ENCODE results near the gene YDJC. TPM values are rescaled to one million over a fixed set of nuclear protein-coding genes. Genes with fewer than 3 reads are reported as not detected.

The YDJC gene
- total RNA-seq (2021; fragmentation: NEBNext Ultra II Directional; extraction: Animal tissue kit (Norgen Biotek cat#: 25700)) (36.5 and 36.7 TPM in 2 replicates), polyA plus RNA-seq (2011; rRNA removed) (45.2 and 77.7 TPM in 2 replicates), polyA minus RNA-seq (2011; rRNA and poly(A)+ RNA removed) (4.1 and 7.6 TPM in 2 replicates)
- 52.3 TPM for polyA plus RNA-seq (2011; cell fraction: cytosol; rRNA removed)
- polyA plus RNA-seq (2011; cell fraction: nucleus; rRNA removed), result 67.6 TPM
- 15.0 to 30.0 TPM (median 26.4 TPM) in 4 replicates for polyA plus RNA-seq (2012, experiment 1 of 2)
- polyA plus RNA-seq (2012, experiment 2 of 2), result 25.5 TPM
- 27.5 TPM for polyA plus RNA-seq (2013, experiment 1 of 2)
- 26.7 TPM for polyA plus RNA-seq (2013, experiment 2 of 2)
- 21.9 TPM for polyA minus RNA-seq (2011; cell fraction: cytosol; rRNA and poly(A)+ RNA removed)
- polyA minus RNA-seq (2011; cell fraction: nucleus; rRNA and poly(A)+ RNA removed), result 36.6 TPM
- long read RNA-seq, experiment 1, transcript YDJC-203 (5 exons, 1,410 nt), result major isoform, 5 of 42 reads
- long read RNA-seq, experiment 1, transcript YDJC-201 (5 exons, 1,351 nt), result major isoform, 5 of 42 reads
- long read RNA-seq, experiment 1, partial matches to known transcripts, result 26 of 42 reads
- long read RNA-seq, experiment 1, other reads (novel, unspliced or antisense), result 3 of 42 reads
- long read RNA-seq, experiment 2, partial matches to known transcripts, result 1 of 1 reads
- long read RNA-seq, experiment 2, other reads (novel, unspliced or antisense), result 0 of 1 reads

- Histone ChIP-seq H3K23me2 (ENCODE audit: low read depth, low read length) (no peaks in the 10 kb centered on the region; the same call in 1 of the 2 replicates), H3K4ac (replicated peaks; ENCODE audit: insufficient read length, low read depth, low read length) (peak within 1 kb of the TSS; percentile 97), H2AFZ (ENCODE audit: low read length) (no peak within 1 kb of the TSS), H3K4me3 (ENCODE audit: extremely low read depth in 1 of 4, insufficient read depth in 2 of 4, low read depth in 3 of 4, low read length in 4 of 4) (peak within 1 kb of the TSS; percentile 52 to 95 (median 86)), H4K91ac (replicated peaks; ENCODE audit: insufficient read length, low read length) (peak within 1 kb of the TSS; percentile 97), H2BK20ac (ENCODE audit: low read length) (no peak within 1 kb of the TSS), H3K79me2 (ENCODE audit: control insufficient read depth in 1 of 2, insufficient read depth in 2 of 2, low read length in 2 of 2) (peaks cover 0 to 12% of the 10 kb centered on the region in 2 experiments; a peak in 1 of 4 replicates), H4K5ac (ENCODE audit: insufficient read length, low read depth, low read length) (peak within 1 kb of the TSS; percentile 96), H3K27me3 (replicated peaks in 1 of 4; ENCODE audit: control insufficient read depth in 3 of 4, extremely low read depth in 1 of 4, insufficient read depth in 3 of 4, low read length in 3 of 4) (no peaks in the 10 kb centered on the region; a peak in 2 of 7 replicates), H3K4me2 (ENCODE audit: insufficient read depth in 1 of 2, low read depth in 2 of 2, low read length in 2 of 2) (peak within 1 kb of the TSS; percentile 2 to 83; a peak in 3 of 4 replicates), H2BK15ac (ENCODE audit: low read length) (no peak within 1 kb of the TSS), H3K9me3 (ENCODE audit: insufficient read depth in 2 of 2, low read depth in 1 of 2, low read length in 1 of 2) (no peaks in the 10 kb centered on the region; a peak in 1 of 4 replicates), H2AK5ac (ENCODE audit: low read depth, low read length) (no peak within 1 kb of the TSS), H4K20me1 (replicated peaks in 1 of 2; ENCODE audit: control insufficient read depth in 1 of 2, insufficient read depth in 2 of 2, low read length in 2 of 2) (peaks cover 9 to 21% of the 10 kb centered on the region in 2 experiments), H3K27ac (ENCODE audit: low read depth, low read length) (peak within 1 kb of the TSS; percentile 77; the same call in 1 of the 2 replicates), H3K23ac (ENCODE audit: insufficient read length) (no peak within 1 kb of the TSS), H3K79me1 (ENCODE audit: low read depth, low read length) (0 out of 2 replicates have a peak, but pooled peaks cover 4% of the 10 kb centered on the region), H2BK120ac (replicated peaks; ENCODE audit: low read depth, low read length) (peak within 1 kb of the TSS; percentile 43), H4K8ac (ENCODE audit: extremely low read depth, insufficient read depth, low read length) (peak within 1 kb of the TSS; percentile 97), H3K4me1 (replicated peaks in 1 of 4; ENCODE audit: control insufficient read depth in 3 of 4, insufficient read depth in 4 of 4, low read length in 3 of 4) (peaks cover 0 to 3% (median 2%) of the 10 kb centered on the region in 4 experiments; a peak in 2 of 7 replicates), H3K9ac (replicated peaks in 1 of 4; ENCODE audit: extremely low read depth in 1 of 4, low read depth in 3 of 4, low read length in 3 of 4) (peak within 1 kb of the TSS; percentile 23 to 96 (median 92)), H3K56ac (replicated peaks; ENCODE audit: insufficient read length, low read depth, low read length) (peak within 1 kb of the TSS; percentile 69), H2BK12ac (ENCODE audit: low read depth, low read length) (peak within 1 kb of the TSS; percentile 43; the same call in 1 of the 2 replicates), H3K36me3 (ENCODE audit: control insufficient read depth in 2 of 4, insufficient read depth in 4 of 4, low read length in 3 of 4) (peaks cover 0 to 7% (median 3%) of the 10 kb centered on the region in 4 experiments; a peak in 2 of 8 replicates), H3K14ac (ENCODE audit: insufficient read length) (no peak within 1 kb of the TSS), H3K18ac (ENCODE audit: extremely low read depth, low read length) (peak within 1 kb of the TSS; percentile 63), H2BK5ac (ENCODE audit: low read depth, low read length) (peak within 1 kb of the TSS; percentile 94)
- DNase-seq (ENCODE audit: low read depth in 1 of 2, low spot score in 2 of 2) (peak; percentile 82 to 96), FAIRE-seq (no peak)
- ChIA-PET CTCF (ENCODE audit: partially characterized antibody) (interaction anchor here (0.5 to 24.1 kb wide), 21 partner anchors 9 to 218 kb away, joined by 3 to 499 read pairs (median 7); partner anchors contain the start of genes CCDC116 and SDF2L1), POLR2A (ENCODE audit: partially characterized antibody) (interaction anchor here (0.7 to 10.2 kb wide), 13 partner anchors 8 to 62 kb away, joined by 3 to 74 read pairs (median 5); partner anchors contain the start of genes SDF2L1 and UBE2L3)
- WGBS, 2 experiments (ENCODE audit: extremely low coverage in 1 of 2, insufficient coverage in 1 of 2, insufficient read length in 1 of 2, insufficient replicate concordance in 2 of 2, low coverage in 1 of 2, low lambda C conversion rate in 2 of 2, missing lambda C conversion rate in 1 of 2), result 4% methylated on average over 74 of the region's 93 CpGs; no CpG with 5 or more reads in 1 of the 2 experiments
- TF ChIP-seq TBP (IDR thresholded peaks at IDR 0.05; ENCODE audit: low read depth, low read length) (peak; percentile 58), ZNF274 (IDR thresholded peaks at IDR 0.05; ENCODE audit: borderline replicate concordance, extremely low read depth, low read length) (no peak), ATF2 (IDR thresholded peaks at IDR 0.05; ENCODE audit: low read length) (no peak), CHD1 (IDR thresholded peaks at IDR 0.05; ENCODE audit: low read depth, low read length) (no peak), HDAC6 (IDR thresholded peaks at IDR 0.05; ENCODE audit: low read depth, low read length) (no peak)
Observed at GRCh38 chr22:21629255-21630149, at the start of gene YDJC. Gene YDJC, minus strand, starts transcription at chr22:21630022. Its CDS starts 8 bp downstream, at chr22:21630014.

Measured in H1 (cell line).